ENCODE measurements around the gene GATA5. TPM values are rescaled to one million over a fixed set of nuclear protein-coding genes. Genes with fewer than 3 reads are reported as not detected.

Gene GATA5
- total RNA-seq, 4 donors from 2014 or later = 0.23 to 2.1 (median 1.2) TPM

DNA sequence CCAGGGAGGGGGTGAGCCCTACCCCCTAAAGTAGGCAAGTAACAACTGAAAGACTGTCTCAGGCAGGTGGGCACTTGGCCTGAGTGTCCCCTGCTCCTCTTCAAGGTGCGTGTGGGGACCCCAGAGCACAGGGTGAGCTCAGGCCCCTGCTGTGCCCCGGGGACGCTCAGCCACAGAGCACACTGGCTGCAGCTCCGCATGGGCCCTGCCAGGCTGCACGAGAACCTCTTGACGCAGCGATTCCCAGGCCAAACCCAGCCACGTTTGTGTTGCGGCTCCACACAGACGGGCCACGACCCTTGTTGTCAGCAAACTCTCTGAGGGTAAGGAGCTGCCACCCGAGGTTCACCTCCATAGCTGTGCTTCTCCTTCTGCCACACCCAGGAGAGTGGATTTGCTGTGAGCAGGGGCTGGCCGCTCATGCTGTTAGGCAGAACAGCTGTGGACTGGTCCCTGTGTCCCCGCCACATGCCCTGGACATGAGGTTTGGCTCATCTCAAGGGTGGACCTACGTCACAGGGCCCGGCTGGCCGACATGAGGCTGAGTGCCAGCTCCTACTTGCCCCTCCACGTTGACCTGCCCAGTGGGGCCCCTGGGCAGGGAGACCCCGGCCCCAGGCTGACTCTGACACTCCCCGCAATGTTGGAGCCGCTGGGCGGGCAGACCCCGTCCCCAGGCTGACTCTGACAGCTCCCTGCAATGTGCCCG, 29.7 kb upstream of the GATA5 start:
- no peak overlapping the region for H3K4me3 ChIP-seq
- no peaks in the 10 kb centered on the region for H3K36me3 ChIP-seq
- no peak overlapping the region for H3K27ac ChIP-seq
- no peaks in the 10 kb centered on the region for H3K9me3 ChIP-seq
- no peaks in the 10 kb centered on the region for H3K27me3 ChIP-seq
- peaks cover 10% of the 10 kb centered on the region for H3K4me1 ChIP-seq
- WGBS = 70% methylated on average over 4 of the region's 24 CpGs
- no peak for DNase-seq (ENCODE audit: low spot score in 2 of 2)
- TF ChIP-seq POLR2AphosphoS5 (IDR thresholded peaks at IDR 0.05) = no peak
- no peak for TF ChIP-seq CTCF (IDR thresholded peaks at IDR 0.05)
- TF ChIP-seq POLR2A (IDR thresholded peaks at IDR 0.05) = no peak
- no peak for TF ChIP-seq EP300 (IDR thresholded peaks at IDR 0.05)

- no peak for DNase-seq (ENCODE audit: low spot score in 2 of 2)
- peaks cover 21% of the 10 kb centered on the region for H3K4me1 ChIP-seq
- no peak overlapping the region for H3K4me3 ChIP-seq
- no peaks in the 10 kb centered on the region for H3K9me3 ChIP-seq
- no peaks in the 10 kb centered on the region for H3K36me3 ChIP-seq
- 96% methylated on average over 4 of the region's 4 CpGs for WGBS
- peaks cover 1% of the 10 kb centered on the region for H3K27me3 ChIP-seq
- H3K27ac ChIP-seq = no peak overlapping the region
- no peak for TF ChIP-seq POLR2A (IDR thresholded peaks at IDR 0.05)
- no peak for TF ChIP-seq EP300 (IDR thresholded peaks at IDR 0.05)
- no peak for TF ChIP-seq CTCF (IDR thresholded peaks at IDR 0.05)
- TF ChIP-seq POLR2AphosphoS5 (IDR thresholded peaks at IDR 0.05) = no peak
Observed at GRCh38 chr20:62504323-62504722, 28.5 kb upstream of the GATA5 start.

- peaks cover 7% of the 10 kb centered on the region for H3K27me3 ChIP-seq
- no peak overlapping the region for H3K4me3 ChIP-seq
- no peak overlapping the region for H3K27ac ChIP-seq
- 54% methylated on average over 18 of the region's 18 CpGs for WGBS
- no peak for DNase-seq (ENCODE audit: low spot score in 2 of 2)
- H3K4me1 ChIP-seq = peaks cover 21% of the 10 kb centered on the region
- no peaks in the 10 kb centered on the region for H3K9me3 ChIP-seq
- TF ChIP-seq EP300 (IDR thresholded peaks at IDR 0.05) = no peak
- no peak for TF ChIP-seq CTCF (IDR thresholded peaks at IDR 0.05)
- no peak for TF ChIP-seq POLR2AphosphoS5 (IDR thresholded peaks at IDR 0.05)
- TF ChIP-seq POLR2A (IDR thresholded peaks at IDR 0.05) = no peak
- no peaks in the 10 kb centered on the region for H3K36me3 ChIP-seq
Observed at GRCh38 chr20:62503401-62504178, 27.8 kb upstream of the GATA5 start.

GRCh38 chr20:62502496-62503095, 26.8 kb upstream of the GATA5 start:
- Histone ChIP-seq H3K4me3 (no peak overlapping the region), H3K27me3 (peaks cover 7% of the 10 kb centered on the region), H3K9me3 (no peaks in the 10 kb centered on the region), H3K4me1 (peaks cover 21% of the 10 kb centered on the region), H3K27ac (no peak overlapping the region), H3K36me3 (no peaks in the 10 kb centered on the region)
- WGBS = 85% methylated on average over 16 of the region's 16 CpGs
- no peak for DNase-seq (ENCODE audit: low spot score in 2 of 2)
- TF ChIP-seq CTCF (IDR thresholded peaks at IDR 0.05) (no peak), POLR2A (IDR thresholded peaks at IDR 0.05) (no peak), POLR2AphosphoS5 (IDR thresholded peaks at IDR 0.05) (no peak), EP300 (IDR thresholded peaks at IDR 0.05) (no peak)

Data from suprapubic skin (tissue), 4 donors.